HG02970 (cell line): ENCODE measurements around the gene ARHGAP24.
"Not testable (repeated sequence)": the region's sequence is repeated elsewhere in the genome, so short reads cannot be mapped to it uniquely, and the experiment has no call there.

Experiments
- ATAC-seq: cut with Tn5 transposase; IDR thresholded peaks from one replicate; pipeline ENCODE4 v1.9.1; 2021; ENCODE audit warnings: mild to moderate bottlenecking, moderate library complexity, moderate number of reproducible peaks; ENCODE audit not compliant: unreplicated experiment, low FRiP score

The ARHGAP24 gene

DNA sequence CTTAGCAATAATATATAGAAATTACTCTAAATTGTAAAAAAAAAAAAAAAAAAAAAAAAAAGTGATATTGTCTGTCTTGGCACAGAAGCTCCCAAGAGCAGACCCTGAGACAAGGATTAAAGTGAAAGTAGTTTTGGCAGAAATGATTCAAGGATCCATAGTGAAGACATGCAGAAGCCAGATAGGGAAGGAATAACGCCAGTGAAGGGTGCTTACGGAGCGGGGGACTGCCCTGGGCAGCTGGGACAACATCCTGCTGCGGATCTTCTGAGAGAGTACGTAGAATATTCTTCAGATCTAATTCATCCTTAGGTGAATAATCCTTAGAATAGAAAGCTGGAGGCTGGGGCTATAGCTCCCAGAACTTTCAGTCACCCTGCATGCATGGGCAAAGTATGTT, 39.8 kb downstream of the ARHGAP24 start:
- ATAC-seq: no peak

DNA sequence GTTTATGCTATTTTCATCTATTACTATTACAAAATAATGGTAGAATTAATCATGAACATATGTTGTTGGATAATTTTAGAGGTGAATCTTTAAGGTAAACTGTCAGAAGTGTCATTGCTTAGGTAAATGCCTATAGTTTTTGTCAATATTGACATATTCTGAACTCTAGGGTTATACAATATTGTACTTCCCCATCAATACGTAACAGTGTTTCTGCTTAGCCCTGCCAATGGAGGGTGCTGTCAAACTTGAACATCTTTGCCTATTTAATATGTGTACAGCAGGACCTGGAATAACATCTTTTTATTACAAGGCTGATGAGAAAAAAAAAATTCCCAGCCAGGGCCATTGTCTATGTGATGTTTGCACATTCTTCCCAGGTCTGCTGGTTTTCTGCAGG, 40.8 kb downstream of the ARHGAP24 start:
- ATAC-seq: no peak

DNA sequence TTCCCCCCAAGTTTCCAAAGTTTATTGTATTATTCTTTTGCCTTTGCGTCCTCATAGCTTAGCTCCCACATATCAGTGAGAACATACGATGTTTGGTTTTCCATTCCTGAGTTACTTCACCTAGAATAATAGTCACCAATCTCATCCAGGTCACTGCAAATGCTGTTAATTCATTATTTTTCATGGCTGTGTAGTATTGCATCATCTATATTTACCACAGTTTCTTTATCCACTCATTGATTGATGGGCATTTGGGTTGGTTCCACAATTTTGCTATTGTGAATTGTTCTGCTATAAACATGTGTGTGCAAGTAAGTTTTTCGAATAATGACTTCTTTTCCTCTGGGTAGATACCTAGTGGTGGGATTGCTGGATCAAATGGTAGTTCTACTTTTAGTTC, 43.6 kb downstream of the ARHGAP24 start:
- not testable (repeated sequence) for ATAC-seq

DNA sequence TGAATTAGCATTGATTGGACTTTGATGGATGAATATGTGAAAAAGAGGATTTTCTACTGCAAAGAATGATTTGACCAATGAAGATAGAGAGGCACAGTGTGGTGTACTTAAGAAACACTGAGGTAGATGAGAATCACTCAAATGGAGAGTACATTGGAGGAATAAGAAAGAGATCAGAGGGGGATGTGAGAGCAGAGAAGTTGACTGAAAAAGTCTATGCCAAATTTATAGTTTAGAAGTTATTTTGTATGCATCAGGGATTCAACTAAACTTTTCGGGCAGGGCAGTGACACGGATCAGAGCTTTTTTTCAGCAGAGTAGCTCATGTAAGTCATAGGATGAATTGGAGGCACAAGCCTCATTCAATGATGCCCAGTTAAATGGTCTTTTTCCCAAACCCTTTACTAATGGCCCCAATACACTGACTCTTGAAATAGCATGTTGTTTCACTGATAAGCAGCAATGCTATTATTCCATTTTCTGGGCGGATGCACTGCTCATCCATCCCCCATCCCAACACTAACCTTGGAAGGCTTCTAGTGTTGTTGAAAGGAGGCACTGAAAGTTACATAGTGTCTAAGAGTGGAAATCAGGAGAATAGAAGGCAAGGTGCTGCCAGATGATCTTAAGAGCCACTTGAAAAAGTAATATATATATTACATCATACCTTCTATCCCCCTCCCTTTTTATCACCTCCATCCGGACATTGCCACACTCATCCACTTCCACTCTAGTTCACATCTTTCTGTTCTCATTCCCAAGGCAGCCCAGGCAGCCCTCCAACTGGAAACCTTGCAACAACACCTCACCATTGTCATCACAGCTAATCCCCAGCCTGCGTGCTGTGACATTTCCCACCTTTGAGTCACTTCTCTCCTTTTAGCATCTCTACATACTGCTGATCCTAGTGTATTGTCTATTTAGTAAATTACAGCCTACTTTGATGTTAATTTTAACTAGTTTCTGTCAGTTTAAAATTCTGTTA, 46.1 kb downstream of the ARHGAP24 start:
- ATAC-seq: no peak

DNA sequence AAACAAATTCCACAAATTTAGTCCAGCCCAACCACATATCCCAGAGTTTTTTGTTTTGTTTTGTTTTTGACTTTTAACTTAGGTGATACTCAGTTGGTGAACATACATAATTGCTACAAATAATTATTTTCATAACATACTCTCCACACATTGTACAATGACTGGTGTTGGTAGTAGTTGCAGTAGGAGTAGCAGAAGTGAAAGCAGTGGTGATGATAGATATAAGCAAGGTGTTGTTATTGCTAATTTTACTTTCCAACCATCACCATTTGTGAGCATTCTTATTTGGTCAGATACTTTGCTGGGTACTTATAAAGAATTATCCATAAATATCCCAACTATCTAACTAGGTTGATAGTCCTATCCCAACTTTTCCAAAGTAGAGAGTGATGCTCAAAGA, 47.3 kb downstream of the ARHGAP24 start:
- ATAC-seq: no peak

DNA sequence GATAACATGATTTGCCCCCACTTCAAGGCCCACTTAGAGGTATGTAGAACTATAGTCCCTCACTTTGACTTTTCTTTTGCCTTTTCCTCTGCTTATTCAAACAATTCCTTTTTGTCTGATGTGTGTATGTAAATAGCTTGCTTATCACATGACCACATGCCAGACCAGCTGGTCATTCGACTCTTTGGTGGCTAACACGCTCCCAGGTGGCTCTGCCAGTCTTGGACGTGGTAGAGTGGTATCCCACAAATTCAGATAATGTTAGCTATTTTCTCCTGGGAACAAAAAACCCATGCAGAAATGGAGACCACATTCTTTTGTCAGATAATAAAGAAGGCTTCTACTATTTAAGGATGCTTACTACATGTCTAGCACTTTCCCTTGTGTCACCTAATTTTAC, 47.9 kb downstream of the ARHGAP24 start:
- no peak for ATAC-seq

DNA sequence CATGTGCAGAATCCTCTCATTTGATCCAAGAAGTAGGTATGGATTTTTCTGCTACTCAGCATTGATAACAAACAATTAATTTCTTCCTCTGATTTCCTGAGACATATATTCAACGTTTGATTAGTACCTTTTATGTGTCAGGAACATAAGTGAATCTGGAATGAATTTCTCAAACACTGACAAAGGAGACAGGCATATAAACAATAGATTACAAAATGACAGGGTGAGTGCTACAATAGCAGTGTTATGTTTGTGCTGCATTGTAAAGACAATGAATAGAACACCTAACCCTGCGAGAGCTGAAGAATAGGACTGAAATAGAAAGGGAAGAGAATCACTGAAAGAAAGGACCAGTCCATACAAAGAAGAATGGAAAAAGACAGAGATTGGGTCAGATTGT, 52.9 kb downstream of the ARHGAP24 start:
- ATAC-seq: no peak

DNA sequence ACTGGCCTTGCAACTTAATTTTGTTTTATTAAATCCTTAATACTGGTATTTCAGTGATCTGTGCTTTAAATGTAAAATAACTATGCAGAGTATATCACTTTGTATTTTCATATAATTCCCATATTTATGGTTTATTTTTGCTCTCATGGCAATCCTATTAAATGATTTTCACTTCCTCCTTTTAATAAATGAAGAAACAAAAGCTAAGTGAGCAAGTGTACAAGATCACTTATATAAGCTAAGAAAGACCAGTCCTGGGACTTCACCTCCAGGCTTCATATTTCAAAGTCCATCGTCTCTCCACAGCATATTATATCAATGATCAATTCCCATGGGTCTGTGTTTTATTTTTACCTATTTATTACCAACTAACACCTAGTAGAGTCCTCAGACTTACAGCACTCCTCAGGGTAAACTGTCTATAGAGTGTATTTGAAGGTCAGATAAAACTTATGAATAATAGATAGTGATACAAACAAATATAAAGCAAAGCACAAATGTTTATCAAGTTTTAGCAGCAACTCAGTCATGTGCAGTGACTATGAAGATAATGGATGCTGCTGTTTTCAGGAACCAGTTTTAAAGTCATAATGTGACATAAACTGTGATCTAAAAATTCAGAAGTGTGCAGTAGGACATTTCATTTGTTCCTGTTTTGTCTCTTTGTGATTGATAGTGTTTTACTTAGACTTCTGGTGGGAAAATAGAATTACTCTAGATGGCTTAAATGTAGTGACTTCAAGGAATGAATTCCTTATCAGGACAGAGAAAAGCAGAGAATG, 56.8 kb downstream of the ARHGAP24 start:
- ATAC-seq: no peak

DNA sequence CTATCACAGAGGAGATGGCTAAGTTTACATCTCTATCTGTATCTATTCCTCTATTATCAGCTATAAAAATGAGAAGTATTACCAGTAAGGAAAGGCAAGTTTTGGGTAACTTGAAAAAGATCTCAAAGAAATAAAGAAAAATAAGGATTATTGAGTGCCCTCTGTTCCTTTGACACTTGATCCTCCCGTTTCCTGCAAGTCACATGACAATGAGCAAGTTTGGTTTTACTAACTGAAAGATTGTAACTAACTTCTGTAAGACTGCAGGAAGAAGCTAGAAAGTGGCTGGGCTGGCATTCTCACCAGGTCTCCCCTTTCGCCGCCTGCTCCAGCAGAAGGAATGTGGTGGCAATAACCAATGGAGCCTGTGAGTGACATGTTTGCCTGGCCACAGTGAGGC, 59.2 kb downstream of the ARHGAP24 start:
- no peak for ATAC-seq

DNA sequence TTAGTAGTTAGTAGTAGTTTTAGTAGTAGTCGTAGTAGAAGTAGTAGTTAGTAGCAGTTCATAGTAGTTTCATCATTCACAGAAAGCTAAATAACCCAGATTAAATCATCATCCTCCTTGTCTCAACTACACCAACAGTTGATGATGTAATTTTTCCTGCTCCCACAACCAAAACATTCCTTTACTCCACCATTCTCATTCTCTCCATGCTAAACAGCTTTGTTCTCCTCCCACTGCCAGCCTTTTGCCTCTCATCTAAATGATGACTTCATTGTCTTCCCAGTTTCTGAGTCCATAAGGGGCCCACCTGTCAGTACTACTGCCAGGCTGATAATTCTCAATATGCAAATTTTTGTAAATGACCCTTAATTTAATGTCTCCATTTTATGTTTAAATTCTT, 68.9 kb downstream of the ARHGAP24 start:
- no peak for ATAC-seq

DNA sequence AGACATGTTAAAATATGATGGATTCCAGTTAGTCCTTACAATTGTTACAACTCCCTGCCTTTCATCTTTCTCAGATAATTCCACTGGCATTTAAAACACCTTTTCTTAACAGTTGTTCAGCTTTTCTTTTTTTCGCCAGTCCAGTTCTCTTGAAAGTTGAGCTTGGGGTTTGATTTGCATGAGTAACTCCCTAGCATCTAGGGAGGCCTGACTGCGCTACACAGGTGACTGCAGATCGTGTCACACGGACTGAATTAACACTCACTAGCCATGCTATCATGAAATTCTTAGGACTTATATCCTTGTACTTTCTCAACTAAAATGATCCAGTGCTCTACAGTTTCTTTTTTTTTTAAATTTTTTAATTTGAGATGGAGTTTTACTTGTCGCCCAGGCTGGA, 69.8 kb downstream of the ARHGAP24 start:
- no peak for ATAC-seq

DNA sequence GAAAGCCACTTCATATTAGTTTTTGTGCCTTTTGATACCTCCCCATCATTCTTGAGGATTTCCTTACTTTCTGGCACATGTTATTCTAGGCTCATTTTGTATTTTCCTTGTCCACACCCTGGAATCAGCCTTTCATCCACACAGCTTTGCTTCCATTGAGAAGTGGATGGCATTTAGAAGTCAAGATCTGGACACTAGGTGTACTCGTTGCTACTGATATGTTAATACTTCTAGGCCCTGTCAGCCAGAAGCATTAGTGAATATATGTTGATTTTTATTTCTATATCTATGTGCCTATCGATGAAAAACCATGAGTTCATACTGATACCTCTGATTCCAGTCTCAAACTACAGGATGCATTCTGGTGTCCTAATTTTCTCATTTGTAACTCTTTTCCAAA, 73.2 kb downstream of the ARHGAP24 start:
- no peak for ATAC-seq

DNA sequence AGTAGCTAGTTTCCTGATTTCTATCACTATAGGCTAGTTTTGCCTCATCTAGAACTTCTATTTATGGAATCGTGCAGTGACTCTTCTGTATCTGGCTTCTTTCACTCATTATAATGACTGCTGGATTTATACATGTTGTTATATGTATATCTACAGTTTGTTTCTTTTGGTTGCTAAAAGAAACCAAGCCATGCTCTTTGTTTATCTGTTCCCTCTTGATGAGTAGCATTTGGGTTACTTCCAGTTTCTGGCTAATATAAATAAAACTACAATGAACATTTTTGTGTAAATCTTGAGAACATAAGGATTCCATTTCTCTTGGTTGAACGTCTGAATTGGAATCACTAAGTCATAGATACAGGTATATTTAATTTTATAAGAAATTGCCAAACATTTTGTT, 73.9 kb downstream of the ARHGAP24 start:
- no peak for ATAC-seq

DNA sequence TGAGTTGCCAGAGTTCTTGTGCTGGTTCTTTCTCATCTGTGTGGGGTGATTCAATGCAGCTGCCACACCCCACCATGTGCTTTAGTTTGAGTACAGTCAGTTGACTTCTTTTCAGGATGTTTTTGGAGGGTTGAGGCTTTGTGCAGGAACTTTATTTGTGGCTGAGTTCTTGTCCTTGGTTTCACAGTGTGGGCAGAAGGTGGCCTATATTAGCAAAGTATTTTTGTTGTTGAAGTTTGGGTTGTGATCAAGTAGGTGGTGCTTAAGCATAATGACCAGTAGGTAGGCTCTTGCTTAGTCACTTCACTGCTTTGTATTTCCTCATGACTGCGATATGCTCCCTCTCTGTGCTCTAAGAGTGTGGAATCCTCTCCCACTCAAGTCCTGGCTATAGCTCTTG, 80.3 kb downstream of the ARHGAP24 start:
- no peak for ATAC-seq

DNA sequence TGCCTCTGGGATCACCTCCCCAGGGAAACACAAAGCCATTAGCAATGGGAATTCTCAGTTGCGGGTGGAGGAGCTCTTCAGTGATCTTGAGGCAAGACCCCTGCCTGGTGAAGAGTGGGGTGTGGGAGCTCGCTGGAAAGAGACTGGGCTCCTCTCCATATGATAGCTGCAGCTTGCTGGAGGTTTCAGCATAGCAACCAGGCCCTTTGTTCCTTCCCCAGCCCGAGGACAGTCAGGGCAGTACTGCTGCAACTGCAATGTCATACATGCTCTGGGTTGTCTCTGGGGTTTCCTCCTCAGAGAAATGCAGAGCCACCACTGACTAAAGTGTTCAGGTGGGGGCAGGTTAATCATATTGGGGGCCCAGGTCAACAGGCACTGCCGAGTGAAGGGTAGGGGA, 81.3 kb downstream of the ARHGAP24 start:
- ATAC-seq: no peak

DNA sequence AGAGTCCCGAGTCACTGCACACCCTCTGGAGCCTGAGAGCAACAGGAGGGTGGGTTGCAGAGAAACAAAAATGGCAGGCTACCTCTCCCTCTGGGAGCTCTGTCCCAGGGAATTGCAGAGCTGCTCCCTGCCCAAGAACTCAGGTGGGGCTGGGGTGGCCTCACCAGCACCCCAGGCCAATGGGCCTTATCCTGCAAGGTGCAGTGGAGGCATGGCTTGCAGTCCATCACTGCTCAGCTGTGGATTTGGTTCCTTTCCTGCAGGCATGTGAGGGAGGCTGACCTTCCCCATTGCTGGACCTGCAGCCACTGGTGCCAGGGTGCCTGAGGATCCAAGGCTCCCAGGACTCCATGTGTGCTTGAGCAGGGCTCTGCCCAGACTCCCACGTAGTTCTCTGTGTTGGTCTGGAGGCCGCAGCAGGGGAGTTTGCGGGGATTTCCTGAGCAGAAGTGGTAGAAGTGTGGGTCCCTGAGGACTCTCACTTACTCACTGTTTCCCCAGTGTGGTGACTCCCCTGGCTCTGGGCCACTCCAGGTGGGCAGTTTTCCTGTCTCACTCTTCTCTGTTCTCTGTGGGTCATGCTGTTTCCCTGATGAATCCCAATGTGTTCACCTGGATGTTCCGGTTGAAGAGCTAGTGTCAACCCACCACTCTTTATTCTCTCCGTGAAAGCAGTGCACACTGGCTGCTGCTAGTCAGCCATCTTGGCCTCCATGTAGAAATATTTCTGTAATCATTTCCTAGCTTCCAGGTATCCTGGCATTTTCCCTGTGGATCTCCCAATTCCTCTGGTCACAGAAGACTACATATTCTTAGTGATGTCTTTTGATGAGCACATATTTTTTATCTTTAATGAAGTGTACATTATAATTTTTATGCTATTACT, 82.3 kb downstream of the ARHGAP24 start:
- peak; percentile 96 for ATAC-seq

DNA sequence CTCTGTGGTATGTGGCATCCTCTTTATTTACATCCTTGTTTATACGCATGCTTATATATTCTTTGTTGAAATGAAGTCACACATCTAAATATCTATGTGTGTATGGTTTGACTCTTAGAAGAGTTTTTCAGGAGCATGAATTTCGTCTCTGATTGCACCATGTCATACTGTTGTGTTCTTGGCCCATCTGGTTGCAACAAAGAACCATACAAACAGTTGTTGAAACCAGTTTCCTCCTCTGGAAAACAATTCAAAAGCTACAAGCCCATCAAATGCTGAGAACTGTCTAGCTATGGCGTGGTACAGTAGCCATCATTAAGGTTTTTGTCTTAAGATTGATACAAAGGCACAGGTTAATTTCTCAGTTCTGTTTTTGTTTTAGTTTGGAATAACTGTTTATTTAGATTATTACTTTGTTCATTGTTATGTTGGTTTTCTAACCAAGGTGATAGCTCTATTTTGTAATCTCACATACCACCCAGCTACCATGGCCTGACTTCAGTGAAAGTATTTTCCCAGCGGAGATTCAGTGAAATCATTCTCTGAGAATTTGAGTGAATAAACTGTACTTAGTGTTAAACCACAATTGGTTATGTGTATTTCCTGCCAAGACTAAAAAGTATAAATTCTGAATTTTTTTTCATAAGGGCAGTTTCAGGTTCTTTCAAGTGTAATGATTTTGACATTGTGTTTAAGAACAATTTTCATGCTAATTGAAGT, 91.0 kb downstream of the ARHGAP24 start:
- no peak for ATAC-seq

DNA sequence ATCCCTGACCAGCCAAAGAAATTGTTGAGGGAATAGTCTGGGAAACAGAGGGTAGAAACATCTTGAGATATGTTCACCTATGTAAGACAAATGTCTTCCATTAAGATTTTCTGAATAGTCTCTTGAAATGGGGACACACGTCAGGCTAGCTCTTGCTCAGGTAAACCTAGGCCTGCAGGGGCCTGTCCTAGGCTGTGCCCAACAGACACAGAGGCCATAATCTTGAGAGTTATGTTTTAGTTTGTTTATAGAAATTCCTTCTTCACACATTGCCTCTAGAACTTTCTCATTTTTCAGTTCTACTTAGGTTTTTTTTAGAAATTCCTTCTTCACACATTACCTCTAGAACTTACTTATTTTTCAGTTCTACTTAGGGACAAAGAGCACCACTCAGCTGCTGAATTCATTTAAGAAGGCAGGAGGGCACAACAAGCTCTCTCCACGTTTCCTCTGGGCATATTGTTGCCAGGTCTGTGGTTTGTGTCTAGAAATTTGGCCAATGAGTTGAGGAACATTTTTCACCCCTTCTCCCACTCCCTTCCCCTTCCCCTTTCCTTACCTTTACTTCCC, 94.9 kb downstream of the ARHGAP24 start:
- no peak for ATAC-seq

DNA sequence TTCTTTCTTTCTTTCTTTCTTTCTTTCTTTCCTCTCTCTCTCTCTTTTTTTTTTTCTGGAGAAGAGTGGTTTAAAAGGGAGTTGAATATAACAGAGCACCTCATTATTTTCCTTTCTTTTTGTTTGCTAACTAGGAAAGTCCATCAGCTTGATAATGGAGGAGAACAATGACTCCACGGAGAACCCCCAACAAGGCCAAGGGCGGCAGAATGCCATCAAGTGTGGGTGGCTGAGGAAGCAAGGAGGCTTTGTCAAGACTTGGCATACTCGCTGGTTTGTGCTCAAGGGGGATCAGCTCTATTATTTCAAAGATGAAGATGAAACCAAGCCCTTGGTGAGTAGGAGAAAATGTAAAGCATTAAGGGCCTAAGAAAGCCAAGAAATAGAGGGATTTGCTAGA, 95.4 kb downstream of the ARHGAP24 start:
- ATAC-seq: no peak

DNA sequence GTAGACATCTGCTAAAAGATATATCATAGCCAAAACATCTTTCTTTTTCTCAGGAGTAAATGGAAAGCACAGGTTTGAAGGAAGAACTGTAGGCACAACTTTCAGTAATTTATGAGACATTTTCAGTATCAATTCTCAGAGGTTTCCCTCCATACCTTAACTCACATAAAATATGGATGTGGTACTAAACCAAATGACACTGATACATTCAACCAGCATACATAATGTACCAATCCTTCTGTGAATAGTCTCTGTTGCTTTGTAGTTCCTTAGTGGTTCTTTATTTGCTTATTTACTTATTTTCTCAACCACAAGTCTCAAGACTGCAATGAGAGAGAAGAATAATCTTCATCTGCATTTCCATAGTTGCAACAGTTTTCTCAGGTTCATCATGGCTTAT, 96.1 kb downstream of the ARHGAP24 start:
- no peak for ATAC-seq
